Stimulated activated naive CD4-positive, alpha-beta T cell (primary cell): ENCODE data around the gene BUD31.
"Not testable (repeated sequence)": the region's sequence is repeated elsewhere in the genome, so short reads cannot be mapped to it uniquely, and the experiment has no call there.

Experiments
- DNase-seq, 6 experiments: peaks; one replicate each; lab custom pipeline; 2025; lab: John Stamatoyannopoulos, UW

BUD31 gene

GRCh38 chr7:99408379-99409191, at the start of gene BUD31, which contains the start of gene PDAP1:
BUD31 (plus strand) TSS chr7:99408969; CDS start chr7:99411093, 2,124 bp downstream.
PDAP1 (minus strand) TSS chr7:99408597; CDS start chr7:99408548, 49 bp downstream.
- DNase-seq = peak; percentile 91 to 99 (median 96)

- DNase-seq = no peak
Observed at GRCh38 chr7:99359465-99360154, 49.2 kb upstream of the BUD31 start.

- DNase-seq = no peak
Observed at GRCh38 chr7:99362801-99363200, 46.0 kb upstream of the BUD31 start.

- no peak for DNase-seq
Observed at GRCh38 chr7:99363286-99363685, 45.5 kb upstream of the BUD31 start.

- DNase-seq = peak; percentile 32 to 67 (median 60)
Observed at GRCh38 chr7:99365318-99366141, 43.2 kb upstream of the BUD31 start.

GRCh38 chr7:99366646-99367045, 42.1 kb upstream of the BUD31 start:
- DNase-seq = no peak

GRCh38 chr7:99368750-99369389, 39.9 kb upstream of the BUD31 start:
- DNase-seq = no peak

- no peak for DNase-seq
Observed at GRCh38 chr7:99369767-99370391, 38.9 kb upstream of the BUD31 start.

- DNase-seq = no peak
Observed at GRCh38 chr7:99371376-99371920, 37.3 kb upstream of the BUD31 start.

- no peak for DNase-seq
Observed at GRCh38 chr7:99372275-99373090, 36.3 kb upstream of the BUD31 start.

GRCh38 chr7:99373091-99374066, 35.4 kb upstream of the BUD31 start:
- DNase-seq = no peak

GRCh38 chr7:99374111-99375064, 34.4 kb upstream of the BUD31 start, which contains the start of gene ARPC1B:
ARPC1B (plus strand) TSS chr7:99374730; CDS start chr7:99385715, 10,985 bp downstream.
- peak; percentile 68 to 82 (median 80) for DNase-seq

GRCh38 chr7:99375070-99375807, 33.5 kb upstream of the BUD31 start:
- DNase-seq = peak; percentile 16 to 67 (median 52)

- DNase-seq = peak; percentile 10 to 62 (median 38)
Observed at GRCh38 chr7:99379043-99379577, 29.7 kb upstream of the BUD31 start.

- DNase-seq = not testable (repeated sequence)
Observed at GRCh38 chr7:99379693-99380031, 29.1 kb upstream of the BUD31 start.

- peak in 5 of 6 experiments; percentile 14 to 35 (median 23) for DNase-seq
Observed at GRCh38 chr7:99380032-99380822, 28.5 kb upstream of the BUD31 start.
